SK-N-MC (cell line): ENCODE results near the gene EFR3B.
"Not testable (repeated sequence)": the region's sequence is repeated elsewhere in the genome, so short reads cannot be mapped to it uniquely, and the experiment has no call there.

Experiments
- DNase-seq: peaks from one replicate; pipeline ENCODE4 v3.0.0-alpha.2; 2011; ENCODE audit warnings: low read depth, low spot score
- H3K27ac ChIP-seq: fragments of 200-600 bp; sonication (generic); 2 replicates; pipeline ENCODE4 v1.5.1; 2016; ENCODE audit warnings: mixed run types
- H3K36me3 ChIP-seq: fragments of 200-600 bp; sonication (generic); 2 replicates; pipeline ENCODE4 v1.6.1; 2017; ENCODE audit warnings: antibody characterized with exemption, low read length, mixed read lengths; ENCODE audit not compliant: insufficient read depth
- H3K4me3 ChIP-seq: fragments of 200-600 bp; sonication (generic); 2 replicates; pipeline ENCODE4 v1.5.1; 2016
- H3K9ac ChIP-seq: fragments of 200-600 bp; sonication (generic); 2 replicates; pipeline ENCODE4 v1.8.0; 2017; ENCODE audit warnings: mixed run types, mixed read lengths; ENCODE audit not compliant: insufficient read length
- H3K9me3 ChIP-seq: fragments of 200-600 bp; sonication (generic); 2 replicates; pipeline ENCODE4 v1.6.1; 2017; ENCODE audit warnings: low read depth, mild to moderate bottlenecking, antibody characterized with exemption, low read length, moderate library complexity, mixed read lengths
- EZH2 ChIP-seq: fragments of 200-600 bp; sonication (generic); IDR thresholded peaks from one replicate; pipeline ENCODE4 v1.6.1; 2017; ENCODE audit warnings: antibody characterized with exemption
- FOXP2 ChIP-seq: optimal IDR thresholded peaks from 2 replicates; pipeline ENCODE3; 2011; ENCODE audit warnings: mild to moderate bottlenecking, moderate library complexity; ENCODE audit not compliant: insufficient read depth; ENCODE audit errors: extremely low read length, control extremely low read depth
- POLR2AphosphoS5 ChIP-seq: IDR thresholded peaks from 2 replicates; pipeline ENCODE4 v1.6.1; 2012; ENCODE audit warnings: mild to moderate bottlenecking, low read depth, low read length, borderline replicate concordance

Gene EFR3B

GRCh38 chr2:25158096-25158852 is 116.4 kb downstream of the EFR3B start:
- no peak for DNase-seq
- Histone ChIP-seq H3K36me3 (no peaks in the 10 kb centered on the region), H3K4me3 (no peak overlapping the region), H3K9ac (no peak overlapping the region), H3K27ac (no peak overlapping the region), H3K9me3 (no peaks in the 10 kb centered on the region)
- TF ChIP-seq EZH2 (no peak), POLR2AphosphoS5 (no peak), FOXP2 (no peak)

GRCh38 chr2:25159949-25160348 is 118.1 kb downstream of the EFR3B start:
- Histone ChIP-seq H3K36me3 (no peaks in the 10 kb centered on the region), H3K9ac (no peak overlapping the region), H3K4me3 (no peak overlapping the region), H3K27ac (no peak overlapping the region), H3K9me3 (no peaks in the 10 kb centered on the region)
- no peak for DNase-seq
- TF ChIP-seq POLR2AphosphoS5 = no peak
- TF ChIP-seq FOXP2 = no peak
- no peak for TF ChIP-seq EZH2

GRCh38 chr2:25160376-25160775 is 118.5 kb downstream of the EFR3B start:
- no peak overlapping the region for H3K4me3 ChIP-seq
- TF ChIP-seq EZH2 (no peak), FOXP2 (no peak), POLR2AphosphoS5 (no peak)
- H3K27ac ChIP-seq = no peak overlapping the region

GRCh38 chr2:25161055-25161781 is 119.3 kb downstream of the EFR3B start:
- TF ChIP-seq POLR2AphosphoS5 (no peak), FOXP2 (no peak)
- Histone ChIP-seq H3K27ac (no peak overlapping the region), H3K36me3 (no peaks in the 10 kb centered on the region), H3K9ac (no peak overlapping the region), H3K4me3 (no peak overlapping the region), H3K9me3 (no peaks in the 10 kb centered on the region)
- no peak for DNase-seq

More at GRCh38 chr2:25160376-25160775, 118.5 kb downstream of the EFR3B start:
- H3K9ac ChIP-seq = no peak overlapping the region
- H3K36me3 ChIP-seq = no peaks in the 10 kb centered on the region
- DNase-seq = no peak
- H3K9me3 ChIP-seq = no peaks in the 10 kb centered on the region

GRCh38 chr2:25162061-25162460 is 120.2 kb downstream of the EFR3B start:
- H3K9me3 ChIP-seq, H3K36me3 ChIP-seq, H3K27ac ChIP-seq, H3K9ac ChIP-seq, H3K4me3 ChIP-seq, DNase-seq: not testable (repeated sequence)

- H3K9ac ChIP-seq = no peak overlapping the region
- no peak overlapping the region for H3K4me3 ChIP-seq
- H3K27ac ChIP-seq = no peak overlapping the region
- no peaks in the 10 kb centered on the region for H3K9me3 ChIP-seq
- TF ChIP-seq EZH2 (no peak), POLR2AphosphoS5 (no peak), FOXP2 (no peak)
- no peaks in the 10 kb centered on the region for H3K36me3 ChIP-seq
- DNase-seq = no peak
Measured at GRCh38 chr2:25164561-25164960, 122.7 kb downstream of the EFR3B start.

- Histone ChIP-seq H3K4me3 (no peak overlapping the region), H3K27ac (no peak overlapping the region), H3K9ac (no peak overlapping the region), H3K9me3 (no peaks in the 10 kb centered on the region), H3K36me3 (no peaks in the 10 kb centered on the region)
- no peak for DNase-seq
- TF ChIP-seq POLR2AphosphoS5 (no peak), FOXP2 (no peak), EZH2 (no peak)
Measured at GRCh38 chr2:25165992-25166875, 124.4 kb downstream of the EFR3B start.
